GM12801 (cell line): ENCODE results near the gene ATP13A3.

ENCODE experiments used
- TF ChIP-seq, protein P1 (sequence below): IDR thresholded peaks from one replicate; pipeline ENCODE4 v1.5.1; 2011; ENCODE audit warnings: control low read depth; ENCODE audit not compliant: insufficient read length; ENCODE audit errors: extremely low read depth

The ATP13A3 gene

GRCh38 chr3:194364652-194365434 is 122.0 kb downstream of the ATP13A3 start:
- TF ChIP-seq, protein P1, sequence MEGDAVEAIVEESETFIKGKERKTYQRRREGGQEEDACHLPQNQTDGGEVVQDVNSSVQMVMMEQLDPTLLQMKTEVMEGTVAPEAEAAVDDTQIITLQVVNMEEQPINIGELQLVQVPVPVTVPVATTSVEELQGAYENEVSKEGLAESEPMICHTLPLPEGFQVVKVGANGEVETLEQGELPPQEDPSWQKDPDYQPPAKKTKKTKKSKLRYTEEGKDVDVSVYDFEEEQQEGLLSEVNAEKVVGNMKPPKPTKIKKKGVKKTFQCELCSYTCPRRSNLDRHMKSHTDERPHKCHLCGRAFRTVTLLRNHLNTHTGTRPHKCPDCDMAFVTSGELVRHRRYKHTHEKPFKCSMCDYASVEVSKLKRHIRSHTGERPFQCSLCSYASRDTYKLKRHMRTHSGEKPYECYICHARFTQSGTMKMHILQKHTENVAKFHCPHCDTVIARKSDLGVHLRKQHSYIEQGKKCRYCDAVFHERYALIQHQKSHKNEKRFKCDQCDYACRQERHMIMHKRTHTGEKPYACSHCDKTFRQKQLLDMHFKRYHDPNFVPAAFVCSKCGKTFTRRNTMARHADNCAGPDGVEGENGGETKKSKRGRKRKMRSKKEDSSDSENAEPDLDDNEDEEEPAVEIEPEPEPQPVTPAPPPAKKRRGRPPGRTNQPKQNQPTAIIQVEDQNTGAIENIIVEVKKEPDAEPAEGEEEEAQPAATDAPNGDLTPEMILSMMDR, result no peak

GRCh38 chr3:194364314-194364651 is 122.5 kb downstream of the ATP13A3 start:
- TF ChIP-seq, protein P1, result no peak

- TF ChIP-seq, protein P1, result no peak
Observed at GRCh38 chr3:194360568-194360967, 126.2 kb downstream of the ATP13A3 start.

- TF ChIP-seq, protein P1, result no peak
Observed at GRCh38 chr3:194357681-194358080, 129.1 kb downstream of the ATP13A3 start.

DNA sequence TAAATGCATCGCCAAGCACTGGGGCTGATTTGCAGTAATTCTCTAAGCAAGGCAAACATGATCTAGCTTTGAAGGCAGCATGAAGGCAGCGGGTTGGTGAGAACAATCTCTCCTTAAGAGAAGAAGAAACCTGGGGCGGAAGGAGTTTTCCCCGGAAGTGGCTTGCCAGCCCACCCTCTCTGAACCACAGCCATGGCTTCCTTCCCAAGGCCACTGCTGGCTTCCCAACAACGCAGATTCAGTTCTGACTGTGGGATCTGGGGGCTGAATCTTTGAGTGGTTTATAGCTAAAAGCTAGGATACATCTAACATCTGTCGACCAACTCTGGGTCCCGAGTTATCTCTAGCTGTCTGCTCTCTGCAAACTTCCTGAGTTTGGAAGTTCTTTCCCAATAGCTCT is 131.4 kb downstream of the ATP13A3 start:
- TF ChIP-seq, protein P1, result no peak

GRCh38 chr3:194354315-194354714 is 132.5 kb downstream of the ATP13A3 start:
- TF ChIP-seq, protein P1, result no peak
